H9 (cell line): ENCODE data around the gene NAB2. TPM values are rescaled to one million over a fixed set of nuclear protein-coding genes. Genes with fewer than 3 reads are reported as not detected.
A peak's percentile ranks its signal among the peaks of the same experiment; 100 is the strongest.

Experiments used
- DNase-seq: peaks from one replicate; pipeline ENCODE4 v3.0.0-alpha.2; 2017
- H2AFZ ChIP-seq: one replicate; pipeline ENCODE4 v1.6.1; 2013; ENCODE audit warnings: mild to moderate bottlenecking, low read length, control low read depth, moderate library complexity
- H2AK5ac ChIP-seq: 2 replicates; pipeline ENCODE4 v1.6.1; 2013; ENCODE audit warnings: low read length, control low read depth, mixed read lengths; ENCODE audit not compliant: insufficient read length
- H2BK120ac ChIP-seq: one replicate; pipeline ENCODE4 v1.6.1; 2013; ENCODE audit warnings: low read depth, mild to moderate bottlenecking, low read length, control low read depth, inconsistent platforms; ENCODE audit not compliant: poor library complexity, severe bottlenecking
- H2BK12ac ChIP-seq: 2 replicates; pipeline ENCODE4 v1.6.1; 2013; ENCODE audit warnings: low read length, control low read depth, mixed read lengths, low read depth; ENCODE audit not compliant: insufficient read length
- H2BK15ac ChIP-seq: 2 replicates; pipeline ENCODE4 v1.6.1; 2013; ENCODE audit warnings: low read depth, low read length, control low read depth
- H2BK20ac ChIP-seq: one replicate; pipeline ENCODE4 v1.6.1; 2013; ENCODE audit warnings: low read depth, mild to moderate bottlenecking, low read length, control low read depth, inconsistent platforms; ENCODE audit not compliant: poor library complexity, severe bottlenecking
- H2BK5ac ChIP-seq: 2 replicates; pipeline ENCODE4 v1.6.1; 2013; ENCODE audit warnings: low read length, control low read depth, mixed read lengths; ENCODE audit not compliant: insufficient read length
- H3K14ac ChIP-seq: 2 replicates; pipeline ENCODE4 v1.6.1; 2013; ENCODE audit warnings: low read length, control low read depth; ENCODE audit not compliant: insufficient read depth
- H3K18ac ChIP-seq: 2 replicates; pipeline ENCODE4 v1.6.1; 2013; ENCODE audit warnings: low read depth, mild to moderate bottlenecking, mixed read lengths, low read length, control low read depth; ENCODE audit not compliant: insufficient read length
- H3K23ac ChIP-seq: 2 replicates; pipeline ENCODE4 v1.6.1; 2013; ENCODE audit warnings: low read length, control low read depth, mixed read lengths, low read depth; ENCODE audit not compliant: insufficient read length
- H3K23me2 ChIP-seq: 2 replicates; pipeline ENCODE4 v1.6.1; 2013; ENCODE audit warnings: low read depth, mild to moderate bottlenecking, mixed read lengths, low read length, control low read depth; ENCODE audit not compliant: insufficient read length, poor library complexity, severe bottlenecking
- H3K27ac ChIP-seq: 2 replicates; pipeline ENCODE4 v1.5.1; 2013; ENCODE audit warnings: low read length, control low read depth, mixed read lengths, low read depth; ENCODE audit not compliant: insufficient read length
- H3K27me3 ChIP-seq: 2 replicates; pipeline ENCODE4 v1.6.1; 2013; ENCODE audit warnings: low read length, control low read depth, inconsistent platforms; ENCODE audit not compliant: insufficient read depth
- H3K4ac ChIP-seq: 2 replicates; pipeline ENCODE4 v1.6.1; 2013; ENCODE audit warnings: low read depth, mild to moderate bottlenecking, control low read depth, inconsistent platforms, low read length, moderate library complexity
- H3K4me1 ChIP-seq: 2 replicates; pipeline ENCODE4 v1.6.1; 2013; ENCODE audit warnings: low read length, control low read depth, inconsistent platforms; ENCODE audit not compliant: insufficient read depth
- H3K4me2 ChIP-seq: 2 replicates; pipeline ENCODE4 v1.6.1; 2013; ENCODE audit warnings: low read length, control low read depth, mixed read lengths; ENCODE audit not compliant: insufficient read length, insufficient read depth
- H3K56ac ChIP-seq: 2 replicates; pipeline ENCODE4 v1.6.1; 2013; ENCODE audit warnings: low read depth, mild to moderate bottlenecking, mixed read lengths, low read length, control low read depth; ENCODE audit not compliant: insufficient read length
- H3K79me1 ChIP-seq: 2 replicates; pipeline ENCODE4 v1.6.1; 2013; ENCODE audit warnings: low read depth, mild to moderate bottlenecking, moderate library complexity, low read length, control low read depth, inconsistent platforms; ENCODE audit not compliant: insufficient read depth, poor library complexity, severe bottlenecking
- H3K79me2 ChIP-seq: 2 replicates; pipeline ENCODE4 v1.6.1; 2013; ENCODE audit warnings: low read length, control low read depth, inconsistent platforms; ENCODE audit not compliant: insufficient read depth
- H3K9ac ChIP-seq: 2 replicates; pipeline ENCODE4 v1.6.1; 2013; ENCODE audit warnings: low read length, control low read depth, mixed read lengths; ENCODE audit not compliant: insufficient read length; ENCODE audit errors: extremely low read depth
- H3K9me3 ChIP-seq: one replicate; pipeline ENCODE4 v1.6.1; 2013; ENCODE audit warnings: low read depth, low read length, inconsistent platforms; ENCODE audit not compliant: control insufficient read depth
- H3T11ph ChIP-seq: one replicate; pipeline ENCODE4 v1.6.1; 2013; ENCODE audit warnings: mild to moderate bottlenecking, low read length, control low read depth, inconsistent platforms
- H4K20me1 ChIP-seq: one replicate; pipeline ENCODE4 v1.6.1; 2013; ENCODE audit not compliant: control insufficient read depth, insufficient read length, insufficient read depth
- H4K5ac ChIP-seq: 2 replicates; pipeline ENCODE4 v1.6.1; 2013; ENCODE audit warnings: low read depth, mild to moderate bottlenecking, mixed read lengths, low read length, control low read depth; ENCODE audit not compliant: insufficient read length
- H4K8ac ChIP-seq: replicated peaks from 2 replicates; pipeline ENCODE4 v1.6.1; 2013; ENCODE audit warnings: low read length, control low read depth, mixed read lengths, low read depth; ENCODE audit not compliant: insufficient read length
- H4K91ac ChIP-seq: 2 replicates; pipeline ENCODE4 v1.6.1; 2013; ENCODE audit warnings: low read depth, mild to moderate bottlenecking, moderate library complexity, mixed read lengths, low read length, control low read depth; ENCODE audit not compliant: insufficient read length
- H3K27ac Mint-ChIP-seq, 3 experiments: 2 replicates in 2 of 3; 3 replicates in 1 of 3; pipeline ENCODE4 v1.8.0; 2020 to 2021; ENCODE audit warnings: mixed read lengths in 3 of 3, mild to moderate bottlenecking in 1 of 3, moderate library complexity in 1 of 3
- H3K27me3 Mint-ChIP-seq: 2 replicates; pipeline ENCODE4 v1.8.0; 2021; ENCODE audit warnings: low read depth, mild to moderate bottlenecking, moderate library complexity, mixed read lengths
- H3K36me3 Mint-ChIP-seq, 3 experiments: 2 replicates in 2 of 3; 3 replicates in 1 of 3; pipeline ENCODE4 v1.8.0; 2020 to 2021; ENCODE audit warnings: low read depth in 3 of 3, mixed read lengths in 3 of 3; ENCODE audit not compliant: insufficient read depth in 1 of 3
- H3K4me1 Mint-ChIP-seq, 2 experiments: 2 replicates each; pipeline ENCODE4 v1.8.0; 2020; ENCODE audit warnings: mixed read lengths in 2 of 2
- H3K4me3 Mint-ChIP-seq, 2 experiments: 2 replicates in 1 of 2; 3 replicates in 1 of 2; pipeline ENCODE4 v1.8.0; 2020 to 2021; ENCODE audit warnings: mild to moderate bottlenecking in 2 of 2, mixed read lengths in 2 of 2, moderate library complexity in 1 of 2
- H3K9me3 Mint-ChIP-seq, 2 experiments: 2 replicates in 1 of 2; 3 replicates in 1 of 2; pipeline ENCODE4 v1.8.0; 2020; ENCODE audit warnings: mild to moderate bottlenecking in 2 of 2, mixed read lengths in 2 of 2, moderate library complexity in 1 of 2
- CTCF ChIP-seq: fragments of 200-600 bp; sonication (generic); conservative IDR thresholded peaks from 3 replicates; pipeline ENCODE4 v1.8.0; 2021; ENCODE audit warnings: antibody characterized with exemption, mild to moderate bottlenecking
- WGBS: extraction: QIAGEN DNeasy Blood & Tissue Kit; methylation state at CpG from one replicate; pipeline ENCODE4 v1.1.7; 2013; ENCODE audit warnings: missing lambda C conversion rate, low lambda C conversion rate, mixed read lengths; ENCODE audit not compliant: insufficient read length; ENCODE audit errors: extremely low coverage; 5-methylcytosine and 5-hydroxymethylcytosine counted together
- total RNA-seq: library from RNA; stranded (reverse); gene quantifications from 2 replicates; pipeline ENCODE4 v1.2.1, GENCODE V29; 2021

The NAB2 gene
- total RNA-seq, 1 experiment from 2014 or later, result 67.8 TPM

- H3K23ac ChIP-seq, result no peak overlapping the region
These were observed 1.6 kb downstream of the NAB2 start for GRCh38 chr12:57090490-57090889.

More at GRCh38 chr12:57090490-57090889, 1.6 kb downstream of the NAB2 start:
- no peak overlapping the region for H4K8ac ChIP-seq
- Mint-ChIP-seq H3K27ac (no peak overlapping the region; a peak in 1 of 7 replicates), H3K9me3 (no peaks in the 10 kb centered on the region; a peak in 1 of 5 replicates), H3K4me3 (peak overlapping the region; percentile 89 to 93), H3K36me3 (peaks cover 13 to 53% (median 39%) of the 10 kb centered on the region in 3 experiments), H3K27me3 (no peaks in the 10 kb centered on the region), H3K4me1 (peaks cover 54 to 63% of the 10 kb centered on the region in 2 experiments)
- H3K18ac ChIP-seq, result no peak overlapping the region
- no peak overlapping the region for H2AK5ac ChIP-seq
- no peak overlapping the region for H2BK20ac ChIP-seq
- H2BK5ac ChIP-seq, result no peak overlapping the region
- H4K20me1 ChIP-seq, result no peaks in the 10 kb centered on the region
- H2BK15ac ChIP-seq, result no peak overlapping the region
- H4K5ac ChIP-seq, result no peak overlapping the region
- H2BK12ac ChIP-seq, result no peak overlapping the region
- H3K79me1 ChIP-seq, result no peaks in the 10 kb centered on the region
- H2BK120ac ChIP-seq, result no peak overlapping the region
- H3K56ac ChIP-seq, result no peak overlapping the region
- H3K4ac ChIP-seq, result no peak overlapping the region
- H3K4me1 ChIP-seq, result no peaks in the 10 kb centered on the region; the same call in 1 of the 2 replicates
- H3K9ac ChIP-seq, result no peak overlapping the region
- no CpG with 5 or more reads among the region's 6 CpGs for WGBS
- peaks cover 9% of the 10 kb centered on the region for H3K23me2 ChIP-seq
- no peak overlapping the region for H4K91ac ChIP-seq
- H3K27ac ChIP-seq, result no peak overlapping the region
- H3K14ac ChIP-seq, result no peak overlapping the region
- no peak overlapping the region for H2AFZ ChIP-seq
- no peak overlapping the region for H3T11ph ChIP-seq
- no peaks in the 10 kb centered on the region; the same call in 1 of the 2 replicates for H3K79me2 ChIP-seq
- H3K27me3 ChIP-seq, result no peaks in the 10 kb centered on the region
- H3K9me3 ChIP-seq, result no peaks in the 10 kb centered on the region
- TF ChIP-seq CTCF, result no peak
- DNase-seq, result no peak
- no peak overlapping the region for H3K4me2 ChIP-seq
